NT2/D1 (cell line): ENCODE measurements around the gene PIGP.

Source experiments
- SUZ12 ChIP-seq: IDR thresholded peaks from 2 replicates; pipeline ENCODE4 v1.6.1; 2011; ENCODE audit not compliant: insufficient read length, insufficient read depth; ENCODE audit errors: extremely low read depth
- YY1 ChIP-seq: IDR thresholded peaks from 2 replicates; pipeline ENCODE4 v1.6.1; 2011; ENCODE audit not compliant: insufficient read length, insufficient read depth
- ZNF274 ChIP-seq: IDR thresholded peaks from 2 replicates; pipeline ENCODE4 v1.6.1; 2011; ENCODE audit warnings: mild to moderate bottlenecking, low read depth, low read length

- TF ChIP-seq SUZ12 (no peak), YY1 (no peak), ZNF274 (no peak)
These were observed 15.4 kb upstream of the PIGP start for GRCh38 chr21:37088186-37088735.
